GM19467 (cell line): Measurements from ENCODE around the gene ARPC3.
"Not testable (repeated sequence)": the region's sequence is repeated elsewhere in the genome, so short reads cannot be mapped to it uniquely, and the experiment has no call there.

Experiments used
- ATAC-seq: cut with Tn5 transposase; IDR thresholded peaks from one replicate; pipeline ENCODE4 v1.9.1; 2021; ENCODE audit warnings: mild to moderate bottlenecking, moderate library complexity; ENCODE audit not compliant: unreplicated experiment

ARPC3 gene

GRCh38 chr12:110449799-110450497 is at the start of gene ARPC3:
Gene ARPC3 (minus strand): TSS chr12:110450337. CDS start chr12:110450260, 77 bp downstream.
- peak; percentile 88 for ATAC-seq

DNA sequence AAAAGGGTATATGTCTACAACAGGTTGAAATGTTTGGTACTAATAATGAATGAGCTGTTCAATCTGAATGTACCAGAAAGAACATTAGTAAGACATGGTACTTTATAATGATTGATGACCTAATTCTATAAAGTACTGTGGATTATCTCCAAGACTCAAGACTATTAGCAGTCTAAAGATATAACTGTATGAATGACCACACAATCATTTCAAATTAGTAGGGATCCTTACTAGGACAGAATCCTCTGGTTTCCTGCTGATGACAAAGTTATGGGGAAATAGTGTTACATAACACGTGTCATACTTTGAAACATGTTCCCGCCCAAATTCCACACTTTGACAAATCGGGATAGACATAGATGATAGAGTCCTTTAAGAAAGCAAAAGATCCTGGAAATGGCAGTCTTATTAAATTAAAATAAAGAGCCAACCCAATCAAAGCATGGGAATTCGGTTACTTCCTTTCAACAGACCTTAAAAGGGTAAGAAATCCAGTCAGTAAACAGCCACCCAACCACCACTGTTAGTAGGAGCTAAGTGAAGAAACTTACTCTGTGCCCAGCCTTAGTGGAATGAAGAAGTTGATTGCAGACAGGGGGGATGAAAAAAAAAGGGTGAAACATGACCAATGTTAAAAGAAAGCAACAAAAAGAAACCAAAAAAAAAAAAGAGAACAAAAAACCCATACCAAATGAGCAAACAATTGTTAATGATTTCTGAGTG is 49.0 kb upstream of the ARPC3 start:
- no peak for ATAC-seq

DNA sequence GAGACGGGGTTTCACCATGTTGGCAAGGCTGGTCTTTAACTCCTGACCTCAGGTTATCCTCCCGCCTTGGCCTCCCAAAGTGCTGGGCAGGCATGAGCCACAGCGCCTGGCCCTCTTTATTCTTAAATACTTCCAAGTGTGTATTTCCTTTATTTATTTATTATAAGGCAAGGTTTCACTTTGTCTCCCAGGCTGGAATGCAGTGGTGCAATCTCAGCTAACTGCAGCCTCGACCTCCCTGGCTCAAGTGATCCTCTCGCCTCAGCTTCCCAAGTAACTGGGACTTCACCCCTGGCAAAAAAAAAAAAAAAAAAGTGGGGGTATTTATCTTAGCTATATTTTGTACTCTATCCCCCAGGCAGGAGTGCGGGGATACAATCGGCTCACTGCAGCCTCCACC is 25.3 kb upstream of the ARPC3 start:
- ATAC-seq, result no peak

- ATAC-seq, result peak; percentile 64
Measured at GRCh38 chr12:110468214-110469048, 18.3 kb upstream of the ARPC3 start, which contains the start of the genes FAM216A and GPN3. Gene FAM216A (plus strand): TSS chr12:110468845. CDS start chr12:110468876, 31 bp downstream. Gene GPN3 (minus strand): TSS chr12:110468257. CDS start chr12:110468203, 54 bp downstream.

GRCh38 chr12:110467847-110468213 is 17.7 kb upstream of the ARPC3 start:
- ATAC-seq, result no peak

- ATAC-seq, result no peak
Measured at GRCh38 chr12:110466791-110467190, 16.7 kb upstream of the ARPC3 start.

DNA sequence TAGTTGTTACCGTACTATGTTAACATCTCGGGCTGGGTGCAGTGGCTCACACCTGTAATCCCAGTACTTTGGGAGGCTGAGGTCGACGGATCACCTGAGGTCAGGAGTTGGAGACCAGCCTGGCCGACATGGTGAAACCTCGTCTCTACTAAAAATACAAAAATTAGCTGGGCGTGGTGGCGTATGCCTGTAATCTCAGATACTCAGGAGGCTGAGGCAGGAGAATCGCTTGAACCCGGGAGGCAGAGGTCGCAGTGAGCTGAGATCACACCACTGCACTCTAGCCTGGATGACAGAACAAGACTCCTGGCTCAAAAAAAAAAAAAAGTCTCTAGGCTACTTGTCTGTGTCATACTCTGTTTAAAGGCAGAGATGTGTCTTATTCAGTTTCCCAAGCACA is 15.6 kb upstream of the ARPC3 start:
- not testable (repeated sequence) for ATAC-seq

DNA sequence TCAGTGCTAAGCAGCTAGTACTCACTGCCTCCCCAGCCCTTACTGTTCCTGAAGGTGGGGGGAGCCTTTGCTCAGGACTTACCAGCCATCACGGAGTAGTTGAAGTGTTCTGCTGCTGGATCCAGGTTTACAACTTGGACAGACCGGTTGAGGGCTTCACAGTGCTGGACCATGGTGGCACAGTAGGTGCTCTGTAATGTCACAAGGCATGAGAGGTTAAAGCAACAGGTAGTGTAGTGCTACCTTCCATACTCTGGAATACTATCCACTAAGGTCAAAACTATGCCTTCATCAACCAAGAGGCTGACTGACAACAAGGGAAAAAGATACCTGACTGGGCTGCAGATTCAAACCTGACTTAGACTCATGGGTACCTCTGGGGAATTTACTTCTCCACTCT is 14.9 kb upstream of the ARPC3 start:
- no peak for ATAC-seq

- not testable (repeated sequence) for ATAC-seq
Measured at GRCh38 chr12:110461189-110461588, 11.1 kb upstream of the ARPC3 start.

DNA sequence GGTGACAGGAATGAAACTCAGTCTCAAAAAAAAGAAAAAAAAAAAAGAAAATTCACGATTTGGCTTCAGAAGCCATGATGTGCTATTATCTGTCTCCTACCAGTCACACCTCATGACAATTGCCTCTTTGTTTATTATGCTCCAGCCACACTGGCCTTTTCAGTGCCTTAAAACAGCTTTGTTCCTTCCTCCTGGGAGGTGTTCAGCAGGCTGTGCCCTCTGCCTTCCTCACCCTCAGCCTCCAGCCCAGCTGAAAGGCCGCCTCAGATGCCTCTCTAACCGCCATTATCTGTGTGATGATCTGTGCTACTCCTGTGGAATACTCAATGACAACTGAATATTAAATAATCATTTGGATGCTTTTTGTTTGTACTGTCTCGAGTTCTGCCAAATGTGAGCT is 8.6 kb upstream of the ARPC3 start:
- no peak for ATAC-seq

GRCh38 chr12:110453569-110454296 is 3.6 kb upstream of the ARPC3 start:
- ATAC-seq, result no peak

DNA sequence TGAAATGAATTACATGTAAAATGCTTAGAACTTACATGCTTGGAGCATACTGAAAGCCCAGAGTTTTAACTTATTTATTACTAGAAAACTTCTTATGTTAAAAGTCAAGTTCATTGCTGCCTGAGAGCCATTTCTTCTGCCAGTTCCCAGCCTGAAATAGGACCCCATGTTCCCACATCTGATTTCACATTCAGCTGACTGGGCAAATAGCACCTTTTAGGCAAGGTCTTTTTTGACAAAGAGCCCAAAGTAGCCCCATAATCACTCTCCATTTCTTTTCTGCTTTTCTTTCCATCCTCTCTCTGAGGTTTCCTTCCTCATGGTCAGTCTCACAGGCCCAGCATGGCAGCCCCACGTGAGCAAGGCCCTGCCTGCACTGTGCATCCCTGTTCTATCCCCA is 1.1 kb upstream of the ARPC3 start:
- no peak for ATAC-seq

DNA sequence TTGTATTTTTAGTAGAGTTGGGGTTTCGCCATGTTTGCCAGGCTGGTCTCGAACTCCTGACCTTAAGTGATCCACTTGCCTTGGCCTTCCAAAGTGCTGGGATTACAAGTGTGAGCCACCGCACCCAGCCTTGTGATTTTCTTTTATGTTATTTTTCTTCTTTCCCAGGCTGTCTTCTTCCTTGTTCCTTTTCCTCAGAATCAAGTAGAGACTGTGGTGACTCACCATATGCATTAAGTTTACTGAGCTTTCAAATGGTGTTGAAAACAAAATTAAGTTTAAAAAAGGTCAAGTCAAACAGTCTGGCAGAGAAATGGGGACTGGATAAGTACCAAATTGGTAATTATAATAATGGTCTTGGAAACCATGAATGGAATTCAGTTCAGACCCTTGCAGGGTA is 5.7 kb downstream of the ARPC3 start:
- ATAC-seq, result no peak

DNA sequence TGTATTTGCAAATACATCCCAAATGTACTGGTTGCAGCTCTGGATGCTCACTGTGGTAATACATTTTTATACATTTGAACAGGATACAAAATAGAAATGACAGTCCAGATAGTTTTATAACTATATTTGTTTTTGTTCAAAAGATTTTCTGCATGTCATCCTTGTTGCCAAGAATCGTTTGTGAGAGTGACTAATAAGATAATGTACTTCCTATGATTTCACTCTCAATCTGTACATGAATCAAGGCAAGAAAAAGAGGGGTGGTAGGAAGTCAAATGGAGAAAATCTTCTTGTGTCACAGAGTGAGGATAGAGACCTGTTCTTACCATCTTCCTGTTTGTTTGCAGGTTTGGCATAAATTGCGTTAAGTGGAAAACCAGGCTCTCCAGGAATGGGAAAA is 13.9 kb downstream of the ARPC3 start:
- ATAC-seq, result no peak

GRCh38 chr12:110431957-110432587 is 18.1 kb downstream of the ARPC3 start:
- ATAC-seq, result no peak

DNA sequence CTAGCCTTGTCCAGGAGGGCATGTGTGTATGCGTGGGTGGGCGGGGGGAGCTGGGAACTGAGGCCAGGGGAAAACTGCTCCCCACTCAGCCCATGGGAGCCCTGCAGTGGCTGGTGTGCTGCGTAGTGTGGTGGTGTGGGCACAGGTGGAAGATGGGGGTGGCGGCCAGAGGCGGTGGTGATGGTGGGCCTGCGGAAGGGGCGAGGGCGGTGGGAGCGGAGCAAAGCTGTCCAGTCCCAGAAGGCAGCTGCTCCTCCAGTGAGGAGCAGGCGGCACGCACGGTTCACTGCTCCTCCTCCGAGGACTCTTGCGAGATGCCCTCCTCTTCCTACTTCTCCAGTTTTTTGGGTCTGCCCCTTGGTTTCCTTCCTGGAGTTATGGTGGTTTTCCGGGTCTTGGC is 20.5 kb downstream of the ARPC3 start:
- not testable (repeated sequence) for ATAC-seq

- ATAC-seq, result no peak
Measured at GRCh38 chr12:110426406-110426805, 23.7 kb downstream of the ARPC3 start.

DNA sequence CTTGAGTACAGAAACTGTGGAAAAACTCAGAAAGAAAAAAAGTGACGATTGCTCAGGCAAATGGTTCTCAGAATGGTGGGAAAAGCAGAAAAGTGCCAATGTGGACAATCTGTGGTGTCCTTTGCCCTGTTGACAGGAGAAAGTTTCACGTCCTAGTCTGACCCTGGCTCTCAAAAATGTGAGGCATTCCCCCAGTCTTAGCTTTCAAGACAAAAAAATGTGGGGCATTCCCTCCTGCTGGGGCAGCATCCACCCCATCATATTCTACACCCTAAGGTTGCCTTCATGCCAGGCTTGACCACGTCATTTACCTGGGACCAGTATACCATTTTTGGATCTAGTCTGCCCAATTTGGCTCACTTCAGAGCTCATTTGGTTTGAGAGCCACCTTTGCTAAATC is 25.9 kb downstream of the ARPC3 start:
- ATAC-seq, result no peak

GRCh38 chr12:110421701-110422100 is 28.4 kb downstream of the ARPC3 start:
- ATAC-seq, result no peak

DNA sequence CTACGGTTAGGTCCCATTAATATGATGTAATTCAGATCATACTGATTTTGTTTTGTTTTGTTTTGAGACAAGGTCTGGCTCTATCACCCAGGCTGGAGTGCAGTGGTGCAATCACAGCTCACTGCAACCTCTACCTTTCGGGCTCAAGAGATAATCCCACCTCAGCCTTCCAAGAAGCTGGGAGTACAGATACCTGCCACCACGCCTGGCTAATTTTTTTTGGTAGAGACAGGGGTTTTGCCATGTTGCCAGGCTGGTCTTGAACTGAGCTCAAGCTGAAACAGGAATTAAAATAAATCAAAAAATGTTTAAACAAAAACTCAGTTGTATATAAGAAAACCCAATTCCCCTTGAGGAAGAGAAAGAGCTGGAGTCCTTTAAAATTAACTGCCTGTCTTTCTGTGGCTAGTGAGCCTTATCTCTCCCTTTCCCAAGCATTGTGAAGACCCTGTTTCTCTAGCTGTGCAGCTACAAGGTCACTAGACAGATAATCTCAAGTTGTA is 28.9 kb downstream of the ARPC3 start:
- ATAC-seq, result no peak
